Neutrophil (primary cell): ENCODE results near the gene CEP68.

Source experiments
- H3K27ac ChIP-seq: fragments of 200-600 bp; sonication (generic); 2 replicates; pipeline ENCODE4 v1.5.1; 2016; ENCODE audit warnings: mild to moderate bottlenecking, moderate library complexity
- H3K27me3 ChIP-seq: fragments of 200-600 bp; sonication (generic); 2 replicates; pipeline ENCODE4 v1.6.0; 2016; ENCODE audit warnings: mild to moderate bottlenecking
- H3K36me3 ChIP-seq: fragments of 200-600 bp; sonication (generic); 2 replicates; pipeline ENCODE4 v1.5.1; 2017
- H3K4me1 ChIP-seq, 2 experiments: fragments of 200-600 bp in 1 of 2; sonication (generic) in 1 of 2; 1 replicate in 1 of 2; 2 replicates in 1 of 2; pipeline versions ENCODE4 v1.5.1 to v1.6.1; 2013 to 2016; ENCODE audit warnings: low read depth in 1 of 2, low read length in 1 of 2, mild to moderate bottlenecking in 1 of 2, moderate library complexity in 1 of 2; ENCODE audit not compliant: control insufficient read depth in 1 of 2, insufficient read depth in 1 of 2
- H3K4me3 ChIP-seq, 2 experiments: fragments of 200-600 bp in 1 of 2; sonication (generic) in 1 of 2; 1 replicate in 1 of 2; 2 replicates in 1 of 2; pipeline ENCODE4 v1.5.1; 2013 to 2016; ENCODE audit warnings: low read depth in 1 of 2, low read length in 1 of 2, mild to moderate bottlenecking in 1 of 2, moderate library complexity in 1 of 2
- H3K9me3 ChIP-seq: fragments of 200-600 bp; sonication (generic); 2 replicates; pipeline ENCODE4 v1.5.1; 2016
- TF ChIP-seq, protein P1 (sequence below): fragments of 200-600 bp; sonication (generic); IDR thresholded peaks from 2 replicates; pipeline ENCODE4 v1.5.1; 2016; ENCODE audit warnings: antibody characterized with exemption

The CEP68 gene

DNA sequence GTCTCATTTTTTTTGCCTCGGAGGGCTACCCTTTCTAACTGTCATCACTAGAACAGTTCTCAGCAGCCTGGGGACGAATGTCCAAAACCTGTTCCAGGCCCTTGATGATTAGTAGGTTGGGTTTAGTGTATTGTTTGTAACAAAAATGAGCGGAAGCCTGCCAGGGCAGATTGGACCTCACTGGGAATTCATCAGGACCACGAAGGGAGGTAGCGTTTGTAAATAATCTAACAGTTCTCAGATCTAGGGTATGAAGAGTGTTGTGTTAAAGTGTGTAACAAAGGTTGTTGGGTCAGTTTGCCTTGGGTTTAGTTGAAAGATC, 799 bp downstream of the CEP68 start:
- H3K4me1 ChIP-seq: peaks cover 39 to 48% of the 10 kb centered on the region in 2 experiments
- TF ChIP-seq, protein P1, sequence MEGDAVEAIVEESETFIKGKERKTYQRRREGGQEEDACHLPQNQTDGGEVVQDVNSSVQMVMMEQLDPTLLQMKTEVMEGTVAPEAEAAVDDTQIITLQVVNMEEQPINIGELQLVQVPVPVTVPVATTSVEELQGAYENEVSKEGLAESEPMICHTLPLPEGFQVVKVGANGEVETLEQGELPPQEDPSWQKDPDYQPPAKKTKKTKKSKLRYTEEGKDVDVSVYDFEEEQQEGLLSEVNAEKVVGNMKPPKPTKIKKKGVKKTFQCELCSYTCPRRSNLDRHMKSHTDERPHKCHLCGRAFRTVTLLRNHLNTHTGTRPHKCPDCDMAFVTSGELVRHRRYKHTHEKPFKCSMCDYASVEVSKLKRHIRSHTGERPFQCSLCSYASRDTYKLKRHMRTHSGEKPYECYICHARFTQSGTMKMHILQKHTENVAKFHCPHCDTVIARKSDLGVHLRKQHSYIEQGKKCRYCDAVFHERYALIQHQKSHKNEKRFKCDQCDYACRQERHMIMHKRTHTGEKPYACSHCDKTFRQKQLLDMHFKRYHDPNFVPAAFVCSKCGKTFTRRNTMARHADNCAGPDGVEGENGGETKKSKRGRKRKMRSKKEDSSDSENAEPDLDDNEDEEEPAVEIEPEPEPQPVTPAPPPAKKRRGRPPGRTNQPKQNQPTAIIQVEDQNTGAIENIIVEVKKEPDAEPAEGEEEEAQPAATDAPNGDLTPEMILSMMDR: no peak

DNA sequence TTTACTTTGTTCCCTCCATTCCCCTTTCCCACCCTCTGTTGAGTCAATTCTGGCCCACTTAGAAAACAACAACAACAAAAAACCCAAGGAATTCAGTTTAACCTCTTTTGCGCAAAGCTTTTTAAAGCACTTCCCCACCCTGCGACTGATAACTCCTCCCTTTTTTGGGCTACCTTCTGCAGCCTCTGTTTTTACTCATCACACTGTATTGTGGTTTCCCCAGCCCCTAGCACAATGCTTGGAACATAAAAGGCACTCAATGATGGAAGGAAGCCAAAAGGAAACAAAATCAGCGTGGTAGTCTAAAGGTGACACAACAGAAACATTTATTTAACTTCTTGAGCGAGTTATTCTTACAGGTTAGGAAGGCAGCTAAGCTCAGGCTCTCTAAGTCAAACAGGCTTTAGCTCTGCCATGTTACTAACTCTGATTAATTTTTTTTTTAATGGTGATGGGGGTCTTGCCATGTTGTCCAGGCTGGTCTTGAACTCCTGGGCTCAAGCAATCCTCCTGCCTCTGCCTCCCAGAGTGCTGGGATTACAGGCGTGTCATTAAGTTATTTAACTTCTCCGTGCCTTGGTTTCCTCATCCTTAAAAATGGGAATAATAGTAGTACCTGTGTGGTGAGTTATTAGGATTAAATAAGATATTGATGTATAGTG, 1.3 kb downstream of the CEP68 start:
- Histone ChIP-seq H3K4me1 (peaks cover 39 to 48% of the 10 kb centered on the region in 2 experiments), H3K27me3 (no peaks in the 10 kb centered on the region), H3K4me3 (peak overlapping the region; percentile 85 to 88), H3K9me3 (no peaks in the 10 kb centered on the region), H3K36me3 (no peaks in the 10 kb centered on the region), H3K27ac (peak overlapping the region; percentile 80)
- TF ChIP-seq, protein P1: no peak

More for the DNA sequence above, 799 bp downstream of the CEP68 start:
- Histone ChIP-seq H3K27ac (peak overlapping the region; percentile 80), H3K9me3 (no peaks in the 10 kb centered on the region), H3K4me3 (peak overlapping the region; percentile 85 to 88), H3K36me3 (no peaks in the 10 kb centered on the region), H3K27me3 (no peaks in the 10 kb centered on the region)

DNA sequence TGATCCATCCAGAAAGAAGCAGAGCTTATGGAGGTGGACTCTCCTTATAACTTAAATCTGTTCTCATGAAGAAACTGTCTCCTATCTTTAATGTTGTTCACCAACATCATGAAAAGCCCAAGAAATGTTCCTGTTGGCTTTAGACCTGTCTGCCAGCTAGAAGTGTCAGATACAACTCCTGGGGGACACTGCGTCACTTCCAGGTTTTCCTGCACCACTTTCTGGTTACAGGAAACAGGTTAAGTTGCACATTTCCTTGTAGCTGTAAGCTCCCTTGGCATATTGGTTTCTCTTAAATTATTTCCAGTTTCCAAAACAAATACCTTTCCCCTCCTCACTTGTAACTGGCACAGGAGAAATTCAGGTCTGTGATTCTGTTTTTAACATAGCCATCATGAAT, 2.9 kb downstream of the CEP68 start:
- peaks cover 38 to 47% of the 10 kb centered on the region in 2 experiments for H3K4me1 ChIP-seq
- no peaks in the 10 kb centered on the region for H3K36me3 ChIP-seq
- H3K27me3 ChIP-seq: no peaks in the 10 kb centered on the region
- no peak overlapping the region for H3K4me3 ChIP-seq
- H3K27ac ChIP-seq: peak overlapping the region; percentile 42
- TF ChIP-seq, protein P1: no peak
- no peaks in the 10 kb centered on the region for H3K9me3 ChIP-seq

DNA sequence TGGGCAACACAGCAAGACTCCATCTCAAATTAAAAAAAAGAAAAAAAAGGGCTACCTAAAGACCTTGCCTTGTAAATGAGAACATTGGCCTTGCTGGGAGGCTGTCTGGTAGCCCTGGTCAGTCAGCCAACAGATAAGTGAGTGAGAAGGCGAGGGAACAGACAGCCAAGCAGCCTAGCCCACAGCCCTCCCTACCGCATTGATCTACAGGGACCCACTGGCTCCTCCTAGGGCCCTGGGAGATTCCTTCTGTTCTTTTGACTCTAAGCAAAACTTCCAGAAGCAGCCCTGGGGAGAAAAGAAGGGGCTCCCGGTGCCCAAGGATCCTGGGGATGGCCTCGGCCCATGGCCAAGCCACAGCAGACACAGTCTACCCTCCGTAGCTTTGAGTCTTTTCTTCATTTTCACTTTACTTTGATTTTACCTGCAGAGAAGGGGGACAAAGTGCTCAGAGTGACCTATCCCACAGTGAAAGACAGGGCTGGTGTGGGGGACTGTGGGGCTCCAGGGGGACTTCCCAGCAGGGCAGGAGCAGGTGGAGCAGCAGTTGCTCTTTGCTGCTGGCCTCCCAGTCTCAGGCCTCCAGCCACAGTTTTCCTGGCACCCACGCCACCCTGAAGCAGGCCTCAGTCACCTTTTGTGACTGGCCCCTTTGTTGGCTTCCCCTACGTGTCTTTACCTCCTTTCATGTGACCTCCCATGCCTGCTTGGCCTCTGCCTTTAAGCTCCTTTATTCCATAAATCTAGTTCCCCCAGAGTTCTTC, 5.1 kb downstream of the CEP68 start:
- TF ChIP-seq, protein P1: no peak

DNA sequence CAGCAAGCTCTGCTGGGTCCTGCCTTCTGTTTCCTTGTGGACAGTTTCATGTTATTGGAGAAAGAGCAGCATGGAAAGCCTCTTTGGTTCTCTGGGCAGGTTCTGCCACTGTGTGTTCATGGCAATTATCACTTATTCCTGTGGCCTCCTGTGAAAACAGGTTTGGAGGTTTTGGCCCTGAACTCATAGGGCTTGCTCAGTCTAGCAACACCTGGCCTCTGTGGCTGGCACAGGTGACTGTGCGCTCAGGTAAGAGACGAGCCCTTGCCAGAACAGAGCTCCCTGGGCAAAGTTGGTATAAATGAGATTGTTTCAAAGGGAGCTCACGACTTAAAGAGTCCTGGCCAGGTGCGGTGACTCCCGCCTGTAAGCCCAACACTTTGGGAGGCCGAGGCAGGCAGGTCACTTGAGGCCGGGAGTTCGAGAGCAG, 5.7 kb downstream of the CEP68 start:
- Histone ChIP-seq H3K36me3 (no peaks in the 10 kb centered on the region), H3K4me3 (no peak overlapping the region), H3K9me3 (no peaks in the 10 kb centered on the region), H3K4me1 (peaks cover 41 to 53% of the 10 kb centered on the region in 2 experiments), H3K27ac (no peak overlapping the region), H3K27me3 (no peaks in the 10 kb centered on the region)
- TF ChIP-seq, protein P1: no peak

More for the DNA sequence above, 5.1 kb downstream of the CEP68 start:
- no peaks in the 10 kb centered on the region for H3K9me3 ChIP-seq
- no peaks in the 10 kb centered on the region for H3K27me3 ChIP-seq
- H3K4me3 ChIP-seq: no peak overlapping the region
- H3K36me3 ChIP-seq: no peaks in the 10 kb centered on the region
- H3K27ac ChIP-seq: no peak overlapping the region
- H3K4me1 ChIP-seq: peaks cover 45 to 56% of the 10 kb centered on the region in 2 experiments
